Frontal cortex (tissue), 1 donor: ENCODE data around the gene PCNP. TPM values are rescaled to one million over a fixed set of nuclear protein-coding genes. Genes with fewer than 3 reads are reported as not detected.

ENCODE experiments used
- small RNA-seq: library from RNA; depleted of rRNA; stranded (forward); fragments of <200 nt; gene quantifications from one replicate; pipeline ENCODE3, GENCODE V24; 2014
- total RNA-seq: library from RNA; depleted of rRNA; stranded (reverse); fragments of >200 nt; gene quantifications from one replicate; pipeline ENCODE4 v1.2.3, GENCODE V29; 2014

PCNP gene
- total RNA-seq, 1 donor from 2014 or later, result 124 TPM

Small RNA genes lying within 50 kb of the gene (small RNA-seq; reads per million reads assigned to genes)
- gene RF00019, result not detected
- gene RNU6-1256P, result not detected

Other genes starting within 250 kb of the PCNP start
- 75.8 TPM for gene SENP7, start 61.0 kb upstream of the PCNP start, total RNA-seq
- gene TRMT10C, start 12.3 kb upstream of the PCNP start, total RNA-seq, result 54.2 TPM
- gene ZBTB11, start 103.0 kb downstream of the PCNP start, total RNA-seq, result 52.6 TPM
- gene RPL24, start 112.5 kb downstream of the PCNP start, total RNA-seq, result 4,229 TPM
- 72.2 TPM for gene CEP97, start 150.4 kb downstream of the PCNP start, total RNA-seq
- 17.1 TPM for gene NXPE3, start 205.0 kb downstream of the PCNP start, total RNA-seq